GM18858 (cell line): ENCODE measurements around the gene EBF3.

Experiments used
- ATAC-seq: cut with Tn5 transposase; IDR thresholded peaks from one replicate; pipeline ENCODE4 v1.9.1; 2021; ENCODE audit not compliant: unreplicated experiment

The EBF3 gene

DNA sequence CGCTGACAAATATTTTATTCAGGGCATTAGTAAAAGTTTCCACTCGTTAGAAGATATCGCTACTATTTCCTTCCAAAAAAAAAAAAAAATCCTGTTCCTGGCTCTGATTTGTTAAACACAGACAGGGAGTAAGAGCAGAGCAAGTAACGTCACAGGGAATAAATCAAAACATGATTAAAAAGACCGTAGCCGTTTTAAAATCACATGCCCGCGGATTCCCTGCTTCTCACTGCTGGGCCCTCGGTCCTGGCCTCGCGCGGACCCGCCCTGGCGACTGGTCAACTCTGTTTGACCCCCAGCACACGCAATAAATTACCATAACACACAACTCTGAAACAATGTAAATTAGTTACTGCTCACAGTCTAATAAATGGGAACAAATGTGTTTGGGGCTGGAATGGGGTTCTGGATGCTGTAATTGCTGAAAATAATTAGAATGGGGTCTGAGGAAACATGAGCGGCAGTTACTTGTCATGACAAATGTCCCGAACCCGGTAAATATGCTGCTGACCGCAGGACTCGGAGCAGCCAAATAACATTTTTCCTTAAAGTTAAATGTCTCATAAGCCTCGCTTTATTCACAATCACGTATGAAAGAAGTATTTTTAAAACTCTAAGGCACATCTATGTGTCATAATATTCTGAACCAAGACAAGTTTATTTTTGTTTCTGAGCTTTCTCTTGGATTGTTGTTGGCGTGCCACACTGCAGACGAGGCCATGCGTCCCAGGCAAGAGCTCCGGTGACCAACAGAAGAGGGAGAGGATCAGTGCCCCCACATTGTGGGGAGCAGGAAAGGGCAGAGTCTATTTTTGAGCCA lies 17.9 kb downstream of the EBF3 start:
- ATAC-seq, result no peak

DNA sequence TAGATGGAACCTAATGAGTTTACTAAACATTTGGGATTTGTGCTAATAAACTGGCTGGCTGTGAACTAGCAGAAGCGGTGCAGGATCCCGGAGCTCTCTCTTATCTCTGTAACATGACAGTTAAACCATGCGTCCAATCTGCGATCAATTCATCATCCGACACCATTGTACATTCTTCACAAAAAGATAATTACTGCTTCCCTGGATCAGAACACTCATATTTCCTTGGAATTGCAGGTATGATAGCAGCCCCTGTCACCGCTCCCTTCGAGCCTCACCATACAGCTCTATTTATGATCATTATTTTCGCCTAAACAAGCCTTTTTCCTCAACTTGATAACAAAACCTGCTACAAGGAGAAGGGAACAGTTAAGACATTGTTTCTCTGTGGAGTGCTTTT lies 18.5 kb downstream of the EBF3 start:
- ATAC-seq, result no peak

DNA sequence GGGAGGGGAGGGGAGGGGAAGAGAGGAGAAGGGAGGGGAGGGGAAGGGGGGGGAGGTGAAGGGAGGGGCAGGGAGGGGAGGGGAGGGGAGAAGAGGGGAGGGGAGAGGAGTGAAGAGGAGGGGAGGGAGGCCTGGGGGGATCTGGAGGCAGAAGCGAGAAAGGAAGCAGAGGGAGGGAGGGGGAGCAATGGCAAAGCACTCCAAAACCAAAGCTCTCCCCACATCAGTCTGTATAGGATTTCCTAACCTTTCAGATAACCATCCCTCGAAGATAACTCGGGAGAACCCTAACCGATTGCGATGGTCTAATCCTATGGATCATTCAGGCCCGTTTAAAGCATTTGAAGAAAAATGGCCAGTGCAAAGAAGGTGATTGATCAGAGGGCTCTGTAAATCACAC lies 19.0 kb downstream of the EBF3 start:
- ATAC-seq, result no peak

DNA sequence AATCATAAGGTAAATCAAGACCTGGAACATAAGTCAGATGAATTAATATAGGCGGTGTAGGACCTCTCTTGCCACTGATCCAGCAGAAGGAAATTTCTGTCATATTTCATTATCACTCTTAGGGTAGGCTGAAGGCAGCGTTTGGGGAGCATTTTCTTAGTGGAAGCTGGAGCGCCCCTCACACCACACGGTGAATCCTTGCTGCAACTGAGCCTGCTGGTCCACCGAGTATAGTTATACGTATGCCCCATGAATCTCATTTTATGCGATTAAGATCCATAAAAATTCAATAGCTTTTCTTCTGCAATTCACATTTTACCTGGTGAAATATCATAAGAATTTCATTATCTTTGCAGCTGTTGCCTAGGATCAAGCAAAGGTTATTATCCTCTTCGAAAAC lies 19.6 kb downstream of the EBF3 start:
- ATAC-seq, result no peak

DNA sequence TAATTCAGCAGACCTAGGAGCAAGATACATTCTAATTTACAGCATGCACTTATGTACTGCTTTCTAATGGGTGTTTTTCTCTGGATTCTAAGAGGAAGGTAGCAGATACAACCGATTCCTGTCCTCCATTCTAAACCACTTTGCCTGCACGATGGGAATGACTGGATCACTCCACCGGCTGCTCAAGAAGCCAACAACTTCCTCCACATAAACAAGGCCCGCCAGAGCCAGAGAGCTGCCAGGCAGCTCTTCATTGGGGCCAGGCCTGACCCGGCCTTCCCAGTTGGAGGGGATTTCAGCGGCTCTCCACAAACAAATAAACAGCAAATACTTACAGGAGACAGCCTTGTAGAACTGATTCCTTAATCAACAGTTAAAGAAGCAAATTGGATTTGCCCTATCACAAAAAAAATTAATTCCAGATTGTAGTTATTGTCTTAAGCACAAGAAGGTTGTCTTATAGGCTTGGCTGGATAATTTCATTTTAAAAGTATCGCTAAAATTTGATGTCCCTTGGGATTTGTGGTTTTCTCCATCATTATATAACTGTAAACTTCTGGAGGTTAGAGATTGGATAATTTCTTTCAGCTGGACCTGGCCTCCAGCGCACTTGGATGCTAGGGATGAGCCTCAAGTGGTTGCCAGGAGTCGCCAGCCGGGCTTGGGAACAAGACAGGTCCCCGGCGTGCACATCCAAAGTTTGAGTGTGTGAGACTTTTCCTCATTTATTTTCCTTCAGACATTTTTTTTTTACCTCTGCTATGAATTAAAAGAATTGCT lies 20.9 kb downstream of the EBF3 start:
- ATAC-seq, result no peak

DNA sequence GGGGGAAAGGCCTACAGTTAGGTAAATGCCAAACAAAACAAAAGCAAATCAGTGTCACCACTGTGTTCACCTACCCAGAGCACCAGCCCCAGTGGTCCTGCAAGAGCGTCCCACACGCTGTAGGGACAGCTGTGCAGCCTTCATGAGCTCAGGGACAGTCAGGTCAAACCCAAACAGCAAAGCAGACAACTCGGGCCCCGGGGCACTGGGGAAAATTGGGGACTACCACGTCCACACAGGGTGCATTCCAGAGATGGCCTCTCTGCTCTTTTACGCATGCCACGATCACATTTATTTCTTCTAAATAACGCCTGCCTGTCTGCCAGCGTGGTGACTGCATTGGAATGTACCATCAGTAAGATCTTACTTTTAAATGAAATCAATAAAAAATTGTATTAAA lies 21.7 kb downstream of the EBF3 start:
- no peak for ATAC-seq

DNA sequence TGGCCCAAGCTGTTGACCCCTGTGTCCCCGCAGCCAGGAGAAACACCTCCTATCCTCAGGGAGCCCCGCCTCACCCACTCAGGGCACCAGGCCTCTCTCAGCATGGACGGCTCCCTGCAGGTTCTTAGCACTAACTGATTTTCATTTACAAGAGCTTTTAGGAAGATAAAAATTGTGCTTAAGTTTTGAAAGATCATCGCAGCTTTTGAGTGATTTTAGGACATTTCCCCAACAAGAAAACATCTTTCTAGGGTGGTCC lies 22.1 kb downstream of the EBF3 start:
- no peak for ATAC-seq

DNA sequence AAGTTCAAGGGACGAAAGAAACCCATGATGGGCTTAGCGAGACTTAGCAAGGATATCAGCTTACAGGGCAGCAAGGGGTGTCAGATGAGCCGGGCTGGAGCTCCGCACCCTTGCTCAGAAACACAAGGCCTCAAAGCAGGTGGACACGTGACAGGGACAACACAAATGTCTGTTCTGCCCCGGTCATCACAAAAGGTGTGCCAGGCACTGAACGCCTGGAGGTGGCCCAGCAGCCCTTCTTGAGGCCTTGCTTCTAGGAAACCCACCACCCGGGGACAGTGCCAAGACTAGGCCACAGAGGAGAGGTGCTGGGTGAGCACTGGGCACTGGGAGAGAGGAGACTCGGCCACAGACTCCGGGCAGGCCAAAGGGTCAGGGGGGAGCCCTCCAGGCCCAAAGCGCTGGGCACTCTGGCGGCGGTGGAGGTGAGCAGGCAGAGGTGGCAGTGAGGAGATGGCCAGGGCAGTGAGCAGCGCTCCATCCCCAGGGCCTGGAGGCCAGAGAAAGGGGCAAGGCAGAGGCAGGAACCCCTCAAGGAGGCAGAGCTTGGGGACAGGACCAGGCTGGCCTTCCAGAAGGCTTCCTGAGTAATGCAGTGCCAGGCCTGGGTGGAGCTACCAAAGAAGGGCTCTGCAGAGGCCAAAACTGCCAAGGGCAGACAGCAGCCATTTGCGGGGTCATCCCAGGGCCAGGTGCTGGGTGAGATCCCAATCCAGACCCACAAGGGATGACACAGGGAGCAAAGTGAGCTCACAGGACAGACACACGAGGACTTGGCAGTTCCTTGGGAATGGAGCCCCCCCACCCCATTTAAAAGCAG lies 22.7 kb downstream of the EBF3 start:
- no peak for ATAC-seq

DNA sequence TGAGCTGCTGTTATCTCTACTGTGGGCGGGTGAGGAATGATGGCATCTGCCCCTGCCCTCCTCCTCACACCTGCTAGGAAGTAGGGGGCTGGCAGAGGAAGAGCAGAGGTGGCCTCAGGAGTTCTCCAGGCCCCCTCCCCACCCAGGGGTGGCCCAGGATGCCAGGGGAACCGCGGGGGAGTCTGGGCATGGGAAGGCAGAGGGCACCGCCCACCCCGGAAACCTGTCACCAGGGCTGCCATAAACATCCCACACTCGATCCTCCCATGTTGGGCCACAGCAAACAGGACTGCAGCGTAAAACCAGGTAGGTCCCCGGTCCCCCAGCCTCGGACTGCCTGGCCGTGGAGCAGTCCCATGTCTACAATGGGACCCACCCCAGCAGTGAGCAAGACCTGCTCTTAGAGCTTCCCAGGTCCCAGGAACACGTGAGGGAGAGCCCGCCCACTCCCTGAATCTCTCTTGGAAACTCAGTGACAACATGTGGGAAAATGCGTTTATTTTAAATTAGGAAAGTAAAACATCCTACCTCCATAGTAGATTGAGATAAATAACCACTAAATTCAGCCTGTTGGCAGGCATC lies 23.4 kb downstream of the EBF3 start:
- ATAC-seq, result no peak

DNA sequence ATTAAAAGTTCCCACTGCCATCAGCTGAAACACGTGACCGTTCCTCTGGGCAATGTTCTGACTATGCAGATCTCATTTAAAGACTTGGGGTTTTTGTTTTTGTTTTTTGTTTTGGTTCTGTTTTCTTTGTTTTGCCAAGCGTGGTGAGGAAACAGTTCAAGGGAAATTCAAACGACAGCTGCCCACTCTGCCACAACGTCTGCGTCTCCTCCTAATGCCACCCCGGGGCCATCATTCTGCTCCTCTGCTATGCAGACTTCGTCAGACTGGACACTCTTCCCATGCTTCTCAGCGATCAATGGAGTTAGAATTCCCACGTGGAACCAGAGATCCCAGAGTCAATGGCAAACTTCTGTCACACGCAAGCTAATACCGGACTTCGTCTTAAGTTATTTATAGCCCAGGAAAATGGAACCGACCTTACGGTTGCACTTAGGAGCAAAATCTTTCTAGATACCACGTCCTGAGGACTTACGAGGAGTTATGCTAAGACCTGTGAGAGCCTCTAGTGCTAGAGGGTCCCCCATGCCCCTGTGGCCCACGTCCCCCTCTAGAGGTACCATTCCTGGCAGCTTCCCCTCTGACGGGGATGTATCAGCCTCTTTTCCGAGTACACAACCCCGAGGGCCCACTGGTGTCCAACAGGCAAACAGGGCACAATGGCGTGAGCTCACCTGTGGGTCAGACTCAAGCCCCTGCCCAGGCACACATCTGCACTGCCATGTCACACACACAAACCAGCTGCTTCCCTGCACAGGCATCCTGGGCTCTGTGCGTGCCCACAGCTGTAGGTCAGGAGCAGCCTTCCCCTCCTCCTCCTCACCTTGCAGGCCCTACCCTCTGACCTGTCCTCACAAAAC lies 24.4 kb downstream of the EBF3 start:
- no peak for ATAC-seq

DNA sequence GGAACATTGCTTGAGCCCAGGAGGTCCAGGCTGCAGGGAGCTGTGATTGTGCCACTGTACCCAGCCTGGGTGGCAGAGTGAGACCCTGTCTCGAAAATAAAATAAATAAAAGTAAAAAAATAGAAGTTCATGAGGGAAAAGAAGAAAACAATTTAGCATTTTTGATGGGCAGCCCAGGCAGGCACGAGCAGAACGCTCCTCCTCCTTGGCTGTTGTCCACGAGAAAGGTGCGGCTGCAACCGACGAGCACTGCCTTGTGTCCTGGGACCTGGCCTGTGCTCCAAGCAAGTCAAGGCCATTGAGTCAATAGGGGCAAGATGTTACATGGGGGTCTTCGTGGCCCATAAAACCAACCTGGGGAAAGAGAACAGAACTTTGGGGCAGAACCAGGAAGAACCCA lies 25.6 kb downstream of the EBF3 start:
- ATAC-seq, result no peak

DNA sequence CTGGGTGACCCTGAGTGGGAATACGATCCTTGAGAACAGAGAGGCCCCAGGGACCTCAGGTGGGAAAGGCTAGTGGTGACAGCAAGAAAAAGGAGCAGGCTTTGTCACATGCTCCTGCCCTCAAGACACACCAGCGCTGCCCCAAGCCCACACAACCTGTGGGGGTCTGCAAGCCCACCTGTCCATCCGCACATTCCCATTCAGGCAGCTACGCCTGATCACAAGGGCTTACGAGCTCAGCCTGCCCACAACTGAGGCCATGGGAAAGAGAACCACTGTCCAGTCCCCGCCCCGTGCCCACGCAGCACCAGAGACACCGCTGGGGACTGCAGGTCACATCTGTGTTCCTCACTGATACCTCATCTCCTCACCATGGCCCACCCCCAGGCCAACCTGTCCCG lies 26.7 kb downstream of the EBF3 start:
- no peak for ATAC-seq

DNA sequence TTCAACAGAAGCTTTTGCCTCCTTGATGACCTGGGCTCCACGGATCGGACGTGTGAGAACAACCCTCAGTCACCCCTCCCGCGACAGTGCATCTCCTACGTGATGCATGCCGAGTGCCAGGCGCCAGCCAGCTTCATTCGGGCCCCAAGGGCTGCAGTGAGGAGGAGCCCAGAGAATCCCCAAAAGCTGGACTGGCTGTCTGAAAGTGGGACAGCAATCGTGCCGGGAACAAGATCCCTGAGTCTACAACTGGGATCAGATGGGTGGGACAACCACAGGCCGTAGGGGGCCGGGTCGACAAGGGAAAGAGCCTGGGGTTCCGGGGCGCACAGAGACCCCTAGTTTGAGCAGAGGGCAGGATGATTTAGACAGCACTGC lies 27.2 kb downstream of the EBF3 start:
- no peak for ATAC-seq

DNA sequence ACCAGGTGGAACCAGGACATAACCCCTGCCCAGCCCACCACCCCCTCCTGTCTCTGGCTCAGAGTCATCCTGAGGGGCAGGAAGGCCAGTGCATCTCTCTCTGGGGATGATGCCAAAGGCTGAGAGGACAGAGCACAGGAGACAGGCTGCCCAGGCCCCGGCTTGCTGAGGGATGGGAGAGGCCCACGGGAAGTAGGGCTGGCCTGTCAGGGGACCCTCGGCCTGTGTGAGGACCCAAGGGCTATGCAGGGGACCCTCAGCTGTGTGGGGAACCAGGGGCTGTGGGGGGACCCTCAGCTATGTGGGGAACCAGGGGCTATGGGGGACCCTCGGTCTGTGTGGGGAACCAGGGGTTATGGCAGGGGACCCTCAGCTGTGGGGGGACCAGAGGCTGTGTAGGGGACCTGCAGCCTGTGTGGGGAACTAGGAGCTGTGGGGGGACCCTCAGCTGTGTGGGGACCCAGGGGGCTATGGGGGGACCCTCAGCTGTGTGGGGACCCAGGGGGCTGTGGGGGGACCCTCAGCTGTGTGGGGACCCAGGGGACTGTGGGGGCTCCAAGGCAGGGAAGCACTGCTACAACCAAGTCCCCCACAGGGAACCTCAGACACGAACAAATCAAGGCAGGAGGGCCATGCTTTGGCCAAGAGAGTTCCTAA lies 27.7 kb downstream of the EBF3 start:
- no peak for ATAC-seq

DNA sequence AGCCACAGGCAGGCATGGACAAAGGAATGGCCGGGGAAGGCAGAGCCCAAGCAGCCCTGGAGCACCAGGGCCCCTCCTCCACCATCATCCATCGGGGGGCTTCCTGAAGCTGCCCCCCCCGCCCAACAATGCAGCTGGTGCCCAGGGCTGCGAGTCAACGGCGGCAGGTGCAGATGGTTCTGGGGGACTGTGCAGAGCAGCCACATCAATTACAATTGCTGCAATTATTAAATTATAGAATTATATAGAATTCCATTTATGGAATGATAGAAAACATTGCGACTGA lies 28.3 kb downstream of the EBF3 start:
- no peak for ATAC-seq

DNA sequence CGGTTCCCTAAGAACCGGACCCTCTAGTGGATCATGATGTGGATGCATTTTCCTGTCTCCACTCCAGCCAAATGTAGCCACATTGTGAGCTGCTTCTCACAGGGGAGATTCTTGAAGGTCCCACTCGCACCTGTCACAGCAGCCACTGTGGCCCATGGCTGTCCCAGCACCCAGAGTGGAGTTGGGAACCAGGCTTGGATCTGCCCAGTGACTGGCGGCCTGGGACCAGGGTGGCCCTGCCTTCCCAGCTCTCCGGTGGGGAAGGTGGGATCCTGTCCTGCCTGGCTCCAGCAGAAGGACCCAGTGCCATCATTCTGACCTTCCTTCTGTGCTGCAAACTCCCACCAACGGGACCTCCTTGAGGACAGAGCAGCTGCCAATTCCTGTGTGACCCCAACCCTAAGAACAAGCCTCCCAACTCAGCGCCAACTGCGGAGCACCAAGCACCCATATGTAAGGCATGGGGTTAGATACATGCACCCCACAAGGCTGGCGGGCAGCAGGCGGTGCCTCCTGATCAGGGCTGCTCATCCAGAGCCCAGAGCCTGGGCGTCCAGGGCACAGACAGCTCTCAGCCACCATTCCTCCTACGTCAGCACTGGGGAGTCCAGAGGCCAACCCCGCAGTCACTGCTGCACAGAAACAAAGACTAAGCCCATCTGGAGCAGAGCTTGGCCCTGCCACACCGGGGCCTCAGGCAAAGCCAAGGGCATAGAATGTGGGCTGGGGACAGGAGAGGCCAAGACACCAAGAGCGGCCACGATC lies 28.8 kb downstream of the EBF3 start:
- no peak for ATAC-seq

DNA sequence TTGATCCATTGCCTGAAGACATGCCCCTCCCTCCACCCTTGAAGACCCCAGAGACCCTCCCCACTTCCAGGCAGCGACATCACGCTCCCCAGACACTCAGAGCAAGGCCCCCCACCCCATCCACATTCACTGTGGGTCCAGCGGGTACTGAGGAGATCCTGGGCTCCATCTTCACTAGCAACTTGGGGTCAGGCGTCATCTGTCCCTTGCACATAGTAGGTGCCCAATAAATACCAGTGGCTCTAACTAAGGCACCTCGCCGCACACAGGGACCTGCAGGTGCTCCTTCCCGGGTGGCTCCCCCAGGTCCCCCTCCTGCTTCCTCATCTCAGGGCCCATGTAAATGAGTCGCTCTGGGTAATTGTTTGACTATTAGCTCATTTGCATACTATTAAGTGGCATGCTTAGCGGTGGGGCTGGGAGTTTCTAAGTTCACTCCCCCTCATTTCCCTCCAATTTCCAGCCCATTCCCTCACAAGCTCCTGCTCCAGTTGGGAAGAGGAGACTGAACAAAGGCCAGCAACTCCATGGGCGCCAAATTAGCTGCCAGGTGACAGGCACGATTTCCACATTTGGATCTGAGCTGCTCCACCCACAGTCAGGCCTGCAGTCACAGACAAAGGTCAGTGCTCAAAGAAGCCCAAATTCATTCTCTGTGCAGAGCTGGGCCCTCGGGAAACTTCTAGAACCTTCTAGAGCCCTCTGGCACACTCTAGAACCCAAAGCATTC lies 29.7 kb downstream of the EBF3 start:
- no peak for ATAC-seq

DNA sequence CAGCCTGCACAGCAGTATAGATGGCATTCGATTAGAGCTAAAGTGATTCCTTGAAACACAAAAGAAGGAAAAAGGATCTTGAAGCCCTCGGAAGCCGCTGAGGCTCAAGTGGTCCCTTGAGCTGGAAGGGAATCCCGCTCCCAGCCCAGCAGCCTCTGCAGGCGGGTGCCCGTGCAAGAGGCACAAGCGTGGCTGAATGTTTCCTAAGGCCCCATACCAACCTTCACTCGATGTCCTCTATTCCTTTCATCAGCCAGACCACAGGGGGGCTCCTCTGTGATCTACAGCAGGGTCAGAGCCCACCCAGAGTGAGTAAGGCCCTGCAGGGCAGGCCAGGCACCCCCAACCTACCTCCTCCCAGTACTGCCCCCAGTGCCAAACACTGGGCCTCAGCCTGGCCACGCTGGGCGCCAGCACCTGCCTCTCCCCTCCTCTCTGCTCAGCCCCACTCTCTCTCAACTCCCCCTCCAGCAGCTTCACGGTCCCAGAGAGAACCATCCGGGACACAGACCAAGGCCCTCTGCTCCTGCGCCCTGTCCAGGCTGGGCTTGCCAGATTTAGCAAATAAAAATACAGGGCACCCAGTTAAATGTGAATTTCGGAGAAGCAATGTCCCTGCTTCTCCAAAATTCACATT lies 30.5 kb downstream of the EBF3 start:
- no peak for ATAC-seq
